NOMO-1 treated with DMSO at 0.1 percent for 48 hours (cell line): ENCODE data around the gene CADPS.

Experiments used
- DNase-seq: peaks from one replicate; lab custom pipeline; 2025; ENCODE audit not compliant: unreplicated experiment; lab: John Stamatoyannopoulos, UW

CADPS gene

GRCh38 chr3:62363275-62363674 lies 511.9 kb downstream of the CADPS start:
- no peak for DNase-seq

DNA sequence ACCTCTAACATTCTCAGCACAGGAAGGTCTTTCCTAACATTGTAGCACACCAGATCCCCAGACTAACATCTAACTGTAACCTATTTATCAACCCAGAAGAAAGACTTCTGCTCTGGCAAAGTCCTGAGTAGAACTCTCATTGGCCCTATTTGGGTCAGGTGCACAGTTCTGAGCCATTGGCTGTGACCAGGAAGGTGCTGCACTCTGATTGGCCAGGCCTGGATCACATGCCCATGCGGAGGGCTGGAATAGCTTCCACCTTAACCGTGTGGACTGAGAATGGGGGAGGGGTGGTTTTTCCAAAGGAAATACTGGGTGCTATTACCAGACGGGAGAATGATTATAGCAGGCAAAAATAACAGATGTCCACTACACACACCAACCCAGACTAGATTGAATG lies 513.4 kb downstream of the CADPS start:
- DNase-seq: no peak

DNA sequence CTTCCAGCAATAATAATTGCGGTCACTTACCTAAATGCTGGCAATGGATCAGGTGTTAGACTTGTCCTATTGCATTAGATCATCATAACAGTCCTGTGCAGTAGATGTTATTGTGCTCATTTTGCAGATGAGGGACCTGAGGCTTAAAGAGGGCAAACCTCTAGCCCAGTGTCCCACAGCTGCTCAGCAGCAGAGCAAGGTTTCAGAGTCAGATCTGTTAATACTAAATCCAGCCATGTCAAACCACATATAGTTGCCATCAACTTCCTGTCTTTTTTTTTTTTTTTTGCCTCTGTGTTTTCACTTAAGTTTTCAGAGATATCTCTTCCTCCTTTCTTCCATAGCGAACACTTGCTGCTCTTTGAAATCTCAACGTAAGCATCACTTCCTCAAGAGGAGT lies 514.0 kb downstream of the CADPS start:
- no peak for DNase-seq

DNA sequence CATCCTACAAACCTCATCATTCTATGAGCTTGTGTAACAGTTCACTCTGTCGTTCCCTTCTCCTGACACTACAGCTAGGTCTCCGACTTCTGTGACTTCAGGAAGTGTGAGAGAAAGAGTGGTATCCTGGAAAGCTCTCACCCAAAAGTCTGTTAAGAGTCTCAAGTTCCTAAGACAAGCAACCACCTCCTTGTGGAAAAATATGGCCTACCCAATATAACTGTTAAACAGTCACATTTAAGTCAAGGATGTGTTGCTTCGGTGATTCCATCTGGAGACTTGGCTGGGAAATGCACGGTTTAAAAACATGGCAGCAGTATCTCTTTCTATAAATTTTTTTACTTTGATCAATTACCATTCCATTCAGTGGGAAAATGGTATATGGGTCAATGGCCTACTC lies 515.7 kb downstream of the CADPS start:
- DNase-seq: no peak

DNA sequence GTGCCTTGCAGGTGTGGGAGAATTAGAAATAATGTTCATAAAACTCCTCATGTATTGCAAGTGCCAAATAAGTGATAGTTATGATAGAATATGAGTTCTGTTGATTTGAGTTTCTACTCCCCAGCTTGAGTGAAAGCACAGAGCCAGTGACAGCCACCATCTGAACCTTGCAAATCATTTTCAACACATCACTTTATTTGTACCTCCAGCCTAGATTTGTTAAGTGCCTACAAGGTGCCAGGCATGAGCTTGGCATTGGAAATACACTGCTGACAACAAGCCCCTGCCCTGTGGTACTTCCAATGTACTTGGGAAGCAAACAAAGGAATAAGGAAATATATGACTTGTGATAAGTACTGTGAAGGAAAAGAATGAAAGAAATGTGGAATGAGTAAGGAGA lies 518.9 kb downstream of the CADPS start:
- DNase-seq: no peak

DNA sequence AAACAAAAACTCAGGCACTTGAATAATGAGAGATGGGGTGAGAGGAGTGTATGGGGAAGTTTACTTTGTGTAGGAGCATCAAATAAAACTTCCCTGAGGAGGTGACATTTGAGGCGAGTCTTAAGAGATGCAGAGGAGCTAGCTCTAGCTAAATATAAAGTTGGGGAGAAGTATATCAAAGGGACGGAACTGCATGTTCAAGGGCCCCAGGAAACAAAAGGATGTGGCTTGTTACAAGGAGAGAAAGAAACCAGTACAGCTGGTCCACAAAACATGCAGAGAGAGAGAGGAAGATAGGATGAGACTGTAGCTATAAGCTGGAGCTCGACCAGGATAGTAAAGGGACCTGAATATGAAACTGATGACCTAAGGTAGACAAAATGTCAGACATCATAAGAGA lies 519.5 kb downstream of the CADPS start:
- DNase-seq: no peak
